Measurements from ENCODE around the gene TGFA.

GRCh38 chr2:70558195-70558808 is 4.7 kb upstream of the TGFA start:
- TF ChIP-seq, protein P1, sequence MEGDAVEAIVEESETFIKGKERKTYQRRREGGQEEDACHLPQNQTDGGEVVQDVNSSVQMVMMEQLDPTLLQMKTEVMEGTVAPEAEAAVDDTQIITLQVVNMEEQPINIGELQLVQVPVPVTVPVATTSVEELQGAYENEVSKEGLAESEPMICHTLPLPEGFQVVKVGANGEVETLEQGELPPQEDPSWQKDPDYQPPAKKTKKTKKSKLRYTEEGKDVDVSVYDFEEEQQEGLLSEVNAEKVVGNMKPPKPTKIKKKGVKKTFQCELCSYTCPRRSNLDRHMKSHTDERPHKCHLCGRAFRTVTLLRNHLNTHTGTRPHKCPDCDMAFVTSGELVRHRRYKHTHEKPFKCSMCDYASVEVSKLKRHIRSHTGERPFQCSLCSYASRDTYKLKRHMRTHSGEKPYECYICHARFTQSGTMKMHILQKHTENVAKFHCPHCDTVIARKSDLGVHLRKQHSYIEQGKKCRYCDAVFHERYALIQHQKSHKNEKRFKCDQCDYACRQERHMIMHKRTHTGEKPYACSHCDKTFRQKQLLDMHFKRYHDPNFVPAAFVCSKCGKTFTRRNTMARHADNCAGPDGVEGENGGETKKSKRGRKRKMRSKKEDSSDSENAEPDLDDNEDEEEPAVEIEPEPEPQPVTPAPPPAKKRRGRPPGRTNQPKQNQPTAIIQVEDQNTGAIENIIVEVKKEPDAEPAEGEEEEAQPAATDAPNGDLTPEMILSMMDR (IDR thresholded peaks at IDR 0.05): no peak
- TF ChIP-seq POLR2A (IDR thresholded peaks at IDR 0.05): no peak

All from transverse colon (tissue), 3 donors.